HG03108 (cell line): ENCODE results near the gene TP53TG3B.
"Not testable (repeated sequence)": the region's sequence is repeated elsewhere in the genome, so short reads cannot be mapped to it uniquely, and the experiment has no call there.

ENCODE experiments used
- ATAC-seq: cut with Tn5 transposase; IDR thresholded peaks from one replicate; pipeline ENCODE4 v1.9.1; 2021; ENCODE audit warnings: moderate library complexity; ENCODE audit not compliant: unreplicated experiment

TP53TG3B gene

GRCh38 chr16:33360541-33360940 is at the start of gene TP53TG3B:
Gene TP53TG3B, plus strand, starts transcription at chr16:33360841. Its CDS starts 68 bp downstream, at chr16:33360909.
- ATAC-seq = not testable (repeated sequence)

GRCh38 chr16:33336226-33337012 is 24.2 kb upstream of the TP53TG3B start:
- ATAC-seq = not testable (repeated sequence)

- ATAC-seq = not testable (repeated sequence)
Observed at GRCh38 chr16:33337627-33338542, 22.8 kb upstream of the TP53TG3B start.

GRCh38 chr16:33338543-33338951 is 22.1 kb upstream of the TP53TG3B start:
- ATAC-seq = not testable (repeated sequence)

GRCh38 chr16:33339093-33340061 is 21.3 kb upstream of the TP53TG3B start:
- ATAC-seq = not testable (repeated sequence)
